Measurements from ENCODE around the gene PLXDC1.
A peak's percentile ranks its signal among the peaks of the same experiment; 100 is the strongest.

The PLXDC1 gene

DNA sequence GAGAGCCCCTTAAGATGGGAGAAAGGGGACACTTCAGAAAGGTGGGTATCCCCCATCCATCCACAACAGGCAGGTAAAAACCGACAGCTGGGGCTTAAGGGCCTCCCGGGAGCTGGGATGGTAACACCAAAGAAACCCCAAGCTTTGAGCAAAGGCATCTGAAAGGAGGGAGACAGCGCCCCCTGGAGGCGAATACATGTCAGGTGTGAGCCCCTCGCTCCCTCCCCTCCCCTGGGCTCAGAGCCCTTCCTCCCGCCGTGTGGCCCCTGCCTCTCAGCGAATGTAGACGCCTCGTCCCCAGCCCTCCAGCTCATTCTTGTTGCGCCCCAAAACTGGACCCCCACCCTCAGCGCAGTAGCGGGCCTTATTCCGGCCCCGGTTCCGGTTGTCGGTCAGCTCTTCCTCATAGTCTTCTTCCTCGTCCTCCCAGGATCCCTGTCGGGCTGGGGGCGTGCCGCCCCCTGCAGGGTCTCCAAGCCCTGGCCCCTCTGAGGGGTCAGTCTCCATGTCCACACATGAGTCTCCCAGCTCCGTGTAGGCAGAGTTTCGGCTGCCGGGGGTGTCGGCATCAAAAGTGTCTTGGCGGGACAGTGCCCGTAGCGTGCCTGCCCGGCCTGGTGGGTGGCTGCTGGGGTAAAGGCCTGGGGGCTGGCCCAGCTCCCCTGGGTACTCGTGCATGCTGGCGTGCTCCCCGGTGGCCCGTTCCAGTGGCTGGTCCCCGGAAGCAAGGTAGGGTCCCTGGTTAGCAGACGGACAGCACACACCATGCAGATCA lies 23.7 kb upstream of the PLXDC1 start:
- CTCF ChIA-PET: interaction anchor here (0.5 to 3.3 kb wide), 13 partner anchors 8 to 1332 kb away, joined by 3 to 38 read pairs (median 4); partner anchors contain the start of gene RPL19
- DNase-seq (ENCODE audit: low spot score): no peak
- peak overlapping the region; percentile 23; the same call in 1 of the 2 replicates for H3K27ac ChIP-seq

DNA sequence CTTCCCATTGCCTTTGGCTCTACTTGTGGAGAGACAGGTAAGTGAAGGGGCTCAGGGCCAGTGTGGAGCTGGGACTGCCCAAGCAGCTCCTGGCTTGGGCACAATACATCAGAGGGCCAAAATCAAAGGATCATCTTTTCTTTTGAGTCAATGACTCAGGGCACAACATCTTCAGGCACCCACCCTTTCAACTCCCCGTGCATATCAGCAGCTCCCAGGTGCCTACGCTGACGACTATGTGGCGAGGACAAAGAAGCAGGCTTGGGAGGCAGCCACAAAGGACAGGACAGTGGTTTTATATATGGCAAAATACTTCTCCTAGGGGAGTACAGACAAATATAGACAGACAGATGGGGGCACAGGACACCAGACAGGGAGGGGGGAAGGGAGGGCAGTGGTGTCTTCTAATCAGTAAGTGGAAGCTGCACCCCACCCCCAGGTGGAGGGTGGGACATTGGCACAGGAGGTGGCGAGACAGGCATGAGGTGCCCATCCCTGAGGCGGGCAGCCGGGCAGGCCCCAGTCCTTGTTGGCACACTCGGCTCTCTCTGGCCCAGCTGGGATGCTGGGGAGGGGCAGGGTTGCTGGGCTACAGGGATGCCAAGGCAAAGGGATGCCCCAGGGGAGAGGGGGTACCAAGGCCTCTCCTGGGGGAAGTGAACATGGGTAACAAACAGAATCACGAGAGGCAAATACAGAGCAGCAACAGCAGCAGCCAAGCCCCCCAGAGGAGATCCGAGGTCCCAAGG lies 22.3 kb upstream of the PLXDC1 start:
- CTCF ChIA-PET: interaction anchor here (1.0 to 3.3 kb wide), 3 partner anchors 9 to 17 kb away, joined by 5 to 38 read pairs (median 6); no protein-coding TSS in a partner anchor
- POLR2A ChIA-PET (ENCODE audit: low non-redundant PET): interaction anchor here (0.8 kb wide), 1 partner anchor 24 kb away, joined by 3 read pairs; the partner anchor contains the start of gene CACNB1
- TF ChIP-seq, protein P1, sequence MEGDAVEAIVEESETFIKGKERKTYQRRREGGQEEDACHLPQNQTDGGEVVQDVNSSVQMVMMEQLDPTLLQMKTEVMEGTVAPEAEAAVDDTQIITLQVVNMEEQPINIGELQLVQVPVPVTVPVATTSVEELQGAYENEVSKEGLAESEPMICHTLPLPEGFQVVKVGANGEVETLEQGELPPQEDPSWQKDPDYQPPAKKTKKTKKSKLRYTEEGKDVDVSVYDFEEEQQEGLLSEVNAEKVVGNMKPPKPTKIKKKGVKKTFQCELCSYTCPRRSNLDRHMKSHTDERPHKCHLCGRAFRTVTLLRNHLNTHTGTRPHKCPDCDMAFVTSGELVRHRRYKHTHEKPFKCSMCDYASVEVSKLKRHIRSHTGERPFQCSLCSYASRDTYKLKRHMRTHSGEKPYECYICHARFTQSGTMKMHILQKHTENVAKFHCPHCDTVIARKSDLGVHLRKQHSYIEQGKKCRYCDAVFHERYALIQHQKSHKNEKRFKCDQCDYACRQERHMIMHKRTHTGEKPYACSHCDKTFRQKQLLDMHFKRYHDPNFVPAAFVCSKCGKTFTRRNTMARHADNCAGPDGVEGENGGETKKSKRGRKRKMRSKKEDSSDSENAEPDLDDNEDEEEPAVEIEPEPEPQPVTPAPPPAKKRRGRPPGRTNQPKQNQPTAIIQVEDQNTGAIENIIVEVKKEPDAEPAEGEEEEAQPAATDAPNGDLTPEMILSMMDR (conservative IDR thresholded peaks at IDR 0.05; ENCODE audit: low read depth): no peak
- H3K27ac ChIP-seq: 0 out of 2 replicates have a peak overlapping the region, but pooled peaks have one; percentile 3
- DNase-seq (ENCODE audit: low spot score): no peak

More for the DNA sequence above, 23.7 kb upstream of the PLXDC1 start:
- TF ChIP-seq, protein P1 (conservative IDR thresholded peaks at IDR 0.05; ENCODE audit: low read depth): peak; percentile 73
- POLR2A ChIA-PET (ENCODE audit: low non-redundant PET): no interaction called here

DNA sequence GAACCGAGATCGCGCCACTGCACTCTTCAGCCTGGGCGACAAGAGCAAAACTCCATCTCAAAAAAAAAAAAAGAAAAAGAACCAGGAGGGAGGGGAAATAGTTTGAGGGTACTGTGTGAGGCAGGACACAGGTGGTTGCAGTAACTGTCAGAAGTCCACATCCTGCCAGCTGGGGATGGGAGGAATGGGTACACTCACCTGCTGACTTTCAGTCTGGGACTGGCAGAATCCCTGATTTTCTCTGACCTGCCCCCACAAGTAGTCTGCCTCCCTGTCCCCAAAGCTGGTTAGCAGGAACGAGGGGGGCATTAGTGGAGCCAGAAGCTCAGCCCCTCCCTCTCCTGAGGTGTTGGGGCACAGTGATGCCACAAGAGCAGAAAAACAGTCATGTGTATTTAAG lies 21.6 kb upstream of the PLXDC1 start:
- TF ChIP-seq, protein P1 (conservative IDR thresholded peaks at IDR 0.05; ENCODE audit: low read depth): no peak
- CTCF ChIA-PET: interaction anchor here (0.7 to 3.3 kb wide), 2 partner anchors 8 kb away, joined by 4 to 38 read pairs; no protein-coding TSS in a partner anchor
- POLR2A ChIA-PET (ENCODE audit: low non-redundant PET): interaction anchor here (0.8 kb wide), 1 partner anchor 25 kb away, joined by 3 read pairs; the partner anchor contains the start of gene CACNB1
- no peak for DNase-seq (ENCODE audit: low spot score)
- 0 out of 2 replicates have a peak overlapping the region, but pooled peaks have one; percentile 3 for H3K27ac ChIP-seq

DNA sequence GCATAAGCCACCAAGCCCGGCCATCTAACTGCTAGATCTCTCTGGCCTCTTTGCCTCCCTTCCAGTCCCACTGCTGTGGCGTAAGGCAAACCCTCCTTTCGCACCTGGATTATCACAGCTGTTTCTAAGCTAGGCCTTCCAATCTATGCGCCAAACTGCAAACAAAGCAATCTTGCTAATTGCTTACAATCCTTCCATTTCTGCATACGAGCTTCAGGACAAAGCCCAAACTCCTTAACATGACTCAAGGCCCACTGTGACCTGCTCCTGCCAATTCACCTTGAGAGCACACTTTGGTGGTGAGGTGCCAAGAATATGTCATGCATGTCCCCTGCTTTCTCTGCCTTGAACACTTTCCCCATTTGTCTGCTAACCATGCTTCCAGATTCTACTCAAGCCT lies 20.5 kb upstream of the PLXDC1 start:
- no peak overlapping the region for H3K27ac ChIP-seq
- POLR2A ChIA-PET (ENCODE audit: low non-redundant PET): no interaction called here
- TF ChIP-seq, protein P1 (conservative IDR thresholded peaks at IDR 0.05; ENCODE audit: low read depth): no peak
- DNase-seq (ENCODE audit: low spot score): no peak
- CTCF ChIA-PET: no interaction called here

DNA sequence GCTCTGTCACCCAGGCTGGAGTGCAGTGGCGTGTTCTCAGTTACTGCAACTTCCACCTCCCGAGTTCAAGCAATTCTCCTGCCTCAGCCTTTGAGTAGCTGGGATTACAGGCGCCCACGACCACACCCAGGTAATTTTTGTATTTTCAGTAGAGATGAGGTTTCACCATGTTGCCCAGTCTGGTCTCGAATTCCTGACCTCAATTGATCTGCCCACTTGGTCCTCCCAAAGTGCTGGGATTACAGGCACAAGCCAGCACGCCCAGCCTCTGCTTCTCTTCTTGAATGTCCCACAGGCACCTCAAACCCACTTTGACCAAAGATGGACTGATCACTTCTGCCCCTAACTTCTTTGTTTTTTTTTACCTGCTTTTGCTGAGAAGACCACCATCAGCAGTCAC lies 19.1 kb upstream of the PLXDC1 start:
- CTCF ChIA-PET: interaction anchor here (0.7 kb wide), 1 partner anchor 188 kb away, joined by 3 read pairs; no protein-coding TSS in a partner anchor
- TF ChIP-seq, protein P1 (conservative IDR thresholded peaks at IDR 0.05; ENCODE audit: low read depth): no peak
- POLR2A ChIA-PET (ENCODE audit: low non-redundant PET): no interaction called here
- no peak for DNase-seq (ENCODE audit: low spot score)
- H3K27ac ChIP-seq: no peak overlapping the region

DNA sequence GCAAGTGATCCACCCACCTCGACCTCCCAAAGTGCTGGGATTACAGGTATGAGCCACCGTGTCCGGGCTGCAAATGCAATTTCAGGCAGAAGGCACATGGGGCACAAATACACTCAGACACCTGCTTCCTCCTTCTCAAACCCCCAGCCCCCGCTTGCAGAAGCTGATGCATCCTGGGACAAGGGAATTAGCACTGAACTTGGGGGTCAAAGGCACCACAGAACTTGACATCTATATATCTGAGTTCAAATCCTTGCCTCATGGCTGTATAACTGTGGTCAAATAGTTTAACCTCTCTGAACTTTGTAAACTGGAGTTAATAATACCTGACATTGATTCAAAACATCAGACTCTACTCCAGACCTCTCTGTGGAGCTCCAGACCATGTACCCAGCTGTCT lies 18.7 kb upstream of the PLXDC1 start:
- TF ChIP-seq, protein P1 (conservative IDR thresholded peaks at IDR 0.05; ENCODE audit: low read depth): no peak
- POLR2A ChIA-PET (ENCODE audit: low non-redundant PET): no interaction called here
- DNase-seq (ENCODE audit: low spot score): no peak

More for the DNA sequence above, 18.7 kb upstream of the PLXDC1 start:
- no peak overlapping the region for H3K27ac ChIP-seq
- CTCF ChIA-PET: no interaction called here

Measured in RWPE1 (cell line).